PC-9 (cell line): Measurements from ENCODE around the gene C2orf76. TPM values are rescaled to one million over a fixed set of nuclear protein-coding genes. Genes with fewer than 3 reads are reported as not detected.

Source experiments
- BruUV-seq: library from RNA; stranded (reverse); fragments of 400-500 nt; replicated peaks from 2 replicates; lab custom pipeline; 2021; lab: Mats Ljungman, UMichigan
- CTCF ChIA-PET: fragments of 300-600 bp; sonication (Branson Sonifier 250); formaldehyde crosslinking; loops from one replicate; lab custom pipeline; 2022; ENCODE audit warnings: antibody characterized with exemption; lab: Charles Lee
- POLR2A ChIA-PET: fragments of 300-600 bp; sonication (Branson Sonifier 250); formaldehyde crosslinking; loops from one replicate; lab custom pipeline; 2022; ENCODE audit warnings: antibody characterized with exemption; ENCODE audit not compliant: unreplicated experiment; lab: Charles Lee
- DNase-seq, 2 experiments: peaks; one replicate each; pipeline versions ENCODE4 v3.0.0 to v3.0.0-alpha.2; 2015 to 2022; ENCODE audit warnings: mixed read lengths in 1 of 2
- H2AFZ ChIP-seq: fragments of 200-600 bp; sonication (generic); 2 replicates; pipeline ENCODE4 v1.8.1; 2017; ENCODE audit warnings: antibody characterized with exemption
- H3F3A ChIP-seq: fragments of 200-600 bp; sonication (generic); 2 replicates; pipeline ENCODE4 v1.8.1; 2017; ENCODE audit warnings: antibody characterized with exemption, mild to moderate bottlenecking, low read depth; ENCODE audit not compliant: insufficient read depth
- H3K27ac ChIP-seq: fragments of 200-600 bp; sonication (generic); 2 replicates; pipeline ENCODE4 v1.6.1; 2016; ENCODE audit warnings: mixed run types
- H3K27me3 ChIP-seq: fragments of 200-600 bp; sonication (generic); 2 replicates; pipeline ENCODE4 v1.6.1; 2016; ENCODE audit warnings: low read depth, mixed run types; ENCODE audit not compliant: insufficient read depth
- H3K36me3 ChIP-seq: fragments of 200-600 bp; sonication (generic); 2 replicates; pipeline ENCODE4 v1.6.1; 2016; ENCODE audit warnings: low read depth, mixed run types
- H3K4me1 ChIP-seq: fragments of 200-600 bp; sonication (generic); replicated peaks from 2 replicates; pipeline ENCODE4 v1.6.1; 2016; ENCODE audit warnings: mixed run types; ENCODE audit not compliant: insufficient read depth
- H3K4me2 ChIP-seq: fragments of 200-600 bp; sonication (generic); 2 replicates; pipeline ENCODE4 v1.6.1; 2017; ENCODE audit warnings: mixed run types
- H3K4me3 ChIP-seq: fragments of 200-600 bp; sonication (generic); 2 replicates; pipeline ENCODE4 v1.6.1; 2016; ENCODE audit warnings: mixed run types
- H3K79me2 ChIP-seq: fragments of 200-600 bp; sonication (generic); 2 replicates; pipeline ENCODE4 v1.6.1; 2017; ENCODE audit warnings: low read depth, mixed run types
- H3K9me2 ChIP-seq: fragments of 200-600 bp; sonication (generic); 2 replicates; pipeline ENCODE4 v1.8.1; 2017; ENCODE audit warnings: mild to moderate bottlenecking; ENCODE audit not compliant: insufficient read depth
- H3K9me3 ChIP-seq: fragments of 200-600 bp; sonication (generic); 2 replicates; pipeline ENCODE4 v1.8.1; 2016; ENCODE audit warnings: low read depth; ENCODE audit not compliant: insufficient read depth
- H4K20me1 ChIP-seq: fragments of 200-600 bp; sonication (generic); 2 replicates; pipeline ENCODE4 v1.8.1; 2017; ENCODE audit not compliant: insufficient read depth
- EZH2 ChIP-seq: fragments of 200-600 bp; sonication (generic); IDR thresholded peaks from 2 replicates; pipeline ENCODE4 v1.8.0; 2017; ENCODE audit warnings: antibody characterized with exemption, low read depth
- intact Hi-C: fragments of 100-400 bp; cut with micrococcal nuclease; formaldehyde crosslinking; loops from one replicate; pipeline ENCODE4 v1.10.0; 2022; ENCODE audit not compliant: unreplicated experiment
- total RNA-seq: library from RNA; stranded (reverse); gene quantifications from 2 replicates; pipeline ENCODE4 v1.2.3, GENCODE V29; 2021
- TF ChIP-seq, protein P1 (sequence below): fragments of 200-600 bp; sonication (generic); conservative IDR thresholded peaks from 2 replicates; pipeline ENCODE4 v1.6.1; 2017; ENCODE audit warnings: mixed run types, antibody characterized with exemption, mild to moderate bottlenecking, moderate library complexity

C2orf76 gene
- total RNA-seq, 1 experiment from 2014 or later = 11.5 TPM

GRCh38 chr2:119354860-119355259, 11.8 kb downstream of the C2orf76 start:
- no TSS peak for BruUV-seq
- Histone ChIP-seq H3K36me3 (no peaks in the 10 kb centered on the region), H3K9me2 (no peaks in the 10 kb centered on the region), H3K27me3 (no peaks in the 10 kb centered on the region), H3K4me1 (peaks cover 4% of the 10 kb centered on the region; the same call in 1 of the 2 replicates), H3K79me2 (no peaks in the 10 kb centered on the region), H3K4me2 (no peak overlapping the region), H3K9me3 (no peaks in the 10 kb centered on the region), H4K20me1 (no peaks in the 10 kb centered on the region), H3K4me3 (no peak overlapping the region), H3F3A (no peaks in the 10 kb centered on the region), H3K27ac (no peak overlapping the region), H2AFZ (no peak overlapping the region)
- ChIA-PET CTCF (no interaction called here), POLR2A (no interaction called here)
- intact Hi-C loops = no loop called here
- TF ChIP-seq, protein P1, sequence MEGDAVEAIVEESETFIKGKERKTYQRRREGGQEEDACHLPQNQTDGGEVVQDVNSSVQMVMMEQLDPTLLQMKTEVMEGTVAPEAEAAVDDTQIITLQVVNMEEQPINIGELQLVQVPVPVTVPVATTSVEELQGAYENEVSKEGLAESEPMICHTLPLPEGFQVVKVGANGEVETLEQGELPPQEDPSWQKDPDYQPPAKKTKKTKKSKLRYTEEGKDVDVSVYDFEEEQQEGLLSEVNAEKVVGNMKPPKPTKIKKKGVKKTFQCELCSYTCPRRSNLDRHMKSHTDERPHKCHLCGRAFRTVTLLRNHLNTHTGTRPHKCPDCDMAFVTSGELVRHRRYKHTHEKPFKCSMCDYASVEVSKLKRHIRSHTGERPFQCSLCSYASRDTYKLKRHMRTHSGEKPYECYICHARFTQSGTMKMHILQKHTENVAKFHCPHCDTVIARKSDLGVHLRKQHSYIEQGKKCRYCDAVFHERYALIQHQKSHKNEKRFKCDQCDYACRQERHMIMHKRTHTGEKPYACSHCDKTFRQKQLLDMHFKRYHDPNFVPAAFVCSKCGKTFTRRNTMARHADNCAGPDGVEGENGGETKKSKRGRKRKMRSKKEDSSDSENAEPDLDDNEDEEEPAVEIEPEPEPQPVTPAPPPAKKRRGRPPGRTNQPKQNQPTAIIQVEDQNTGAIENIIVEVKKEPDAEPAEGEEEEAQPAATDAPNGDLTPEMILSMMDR = no peak
- TF ChIP-seq EZH2 = no peak
- DNase-seq = no peak

DNA sequence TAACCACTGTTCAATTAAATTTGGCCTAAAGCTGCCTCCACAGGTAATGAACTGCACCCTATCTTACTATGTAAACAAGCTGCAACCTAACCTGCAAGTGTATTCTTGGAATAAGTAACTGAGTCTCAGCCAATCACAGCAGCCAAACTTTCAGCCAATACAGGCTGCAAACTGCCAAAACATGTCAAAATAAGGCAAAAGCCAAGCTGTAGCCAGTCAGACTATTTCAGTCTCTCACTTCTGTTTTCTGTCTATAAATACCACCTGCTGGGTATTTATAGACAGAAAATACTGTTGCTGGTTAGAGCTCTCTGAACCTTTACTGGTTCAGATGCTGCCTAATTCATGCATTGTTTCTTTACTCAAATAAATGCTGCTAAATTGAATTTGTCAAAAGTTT, 14.3 kb downstream of the C2orf76 start:
- Histone ChIP-seq H3K27me3 (no peaks in the 10 kb centered on the region), H3K9me3 (no peaks in the 10 kb centered on the region), H3K79me2 (no peaks in the 10 kb centered on the region), H4K20me1 (no peaks in the 10 kb centered on the region), H3K4me3 (no peak overlapping the region), H3K36me3 (no peaks in the 10 kb centered on the region), H3K9me2 (no peaks in the 10 kb centered on the region), H3K27ac (no peak overlapping the region), H3F3A (no peaks in the 10 kb centered on the region), H2AFZ (no peak overlapping the region; the same call in 1 of the 2 replicates), H3K4me2 (no peak overlapping the region), H3K4me1 (peaks cover 4% of the 10 kb centered on the region; the same call in 1 of the 2 replicates)
- DNase-seq = no peak
- no TSS peak for BruUV-seq
- CTCF ChIA-PET = no interaction called here
- POLR2A ChIA-PET = interaction anchor here (0.6 kb wide), 1 partner anchor 31 kb away, joined by 3 read pairs; no protein-coding TSS in a partner anchor
- TF ChIP-seq EZH2 = no peak
- TF ChIP-seq, protein P1 = no peak
- intact Hi-C loops = no loop called here

DNA sequence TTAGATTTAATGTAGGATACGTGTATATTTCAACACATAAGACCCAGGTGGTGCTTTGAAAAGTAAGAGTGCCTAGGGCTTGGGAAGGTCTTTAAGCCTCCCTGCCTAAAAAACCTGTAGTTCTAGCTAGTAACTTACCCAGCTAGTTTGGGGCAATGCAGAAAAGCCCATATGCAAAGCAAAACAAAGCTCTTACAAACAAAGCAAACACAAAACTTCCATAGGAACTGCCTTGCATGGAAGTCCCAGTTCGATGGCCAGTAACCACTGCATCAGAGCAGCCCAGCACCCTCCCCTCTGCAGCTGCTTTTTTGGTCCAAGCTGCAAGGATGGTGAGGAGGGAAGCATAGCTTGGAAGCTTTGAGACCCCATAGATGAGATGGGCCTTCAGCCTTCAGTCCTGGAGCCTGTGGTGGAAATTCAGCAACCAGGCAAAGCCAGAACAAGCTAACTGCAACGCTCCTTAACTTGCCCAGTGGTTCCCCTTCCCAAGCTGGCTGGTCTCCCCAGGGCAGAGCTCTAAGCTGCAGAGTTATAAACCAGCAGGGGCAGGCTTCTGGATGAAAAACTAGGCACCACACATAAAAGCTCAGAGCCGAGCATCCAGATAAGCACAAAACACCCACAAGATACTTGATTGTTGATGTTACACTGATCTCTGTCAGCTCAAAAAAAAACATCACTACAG, 16.2 kb downstream of the C2orf76 start:
- H3K36me3 ChIP-seq = no peaks in the 10 kb centered on the region
- TF ChIP-seq EZH2 = no peak
- TF ChIP-seq, protein P1 = no peak
- no peaks in the 10 kb centered on the region for H3F3A ChIP-seq
- ChIA-PET CTCF (no interaction called here), POLR2A (no interaction called here)
- no peaks in the 10 kb centered on the region for H4K20me1 ChIP-seq
- H3K4me3 ChIP-seq = no peak overlapping the region
- H3K79me2 ChIP-seq = no peaks in the 10 kb centered on the region
- H3K9me3 ChIP-seq = no peaks in the 10 kb centered on the region
- no peaks in the 10 kb centered on the region for H3K27me3 ChIP-seq
- intact Hi-C loops = no loop called here
- no peak overlapping the region for H2AFZ ChIP-seq
- H3K27ac ChIP-seq = no peak overlapping the region
- no peak overlapping the region for H3K4me2 ChIP-seq
- no peak for DNase-seq
- H3K9me2 ChIP-seq = no peaks in the 10 kb centered on the region
- no TSS peak for BruUV-seq
- peaks cover 4% of the 10 kb centered on the region; the same call in 1 of the 2 replicates for H3K4me1 ChIP-seq
